Left renal pelvis (tissue), 4 donors: Measurements from ENCODE around the gene CYP26C1. TPM values are rescaled to one million over a fixed set of nuclear protein-coding genes. Genes with fewer than 3 reads are reported as not detected.

Source experiments
- DNase-seq, 4 donors: peaks; one replicate each; pipeline ENCODE4 v3.0.0-alpha.2; 2013; ENCODE audit warnings: low read depth in 4 of 4, low spot score in 3 of 4
- polyA plus RNA-seq, 4 donors: library from polyadenylated mRNA; unstranded; fragments of 120-200 nt; gene quantifications; one replicate each; pipeline ENCODE4 v1.2.1, GENCODE V29; 2013; ENCODE audit not compliant: insufficient read length in 4 of 4

Gene CYP26C1
- polyA plus RNA-seq, 4 donors, result 0.06 TPM; not detected in 2

DNA sequence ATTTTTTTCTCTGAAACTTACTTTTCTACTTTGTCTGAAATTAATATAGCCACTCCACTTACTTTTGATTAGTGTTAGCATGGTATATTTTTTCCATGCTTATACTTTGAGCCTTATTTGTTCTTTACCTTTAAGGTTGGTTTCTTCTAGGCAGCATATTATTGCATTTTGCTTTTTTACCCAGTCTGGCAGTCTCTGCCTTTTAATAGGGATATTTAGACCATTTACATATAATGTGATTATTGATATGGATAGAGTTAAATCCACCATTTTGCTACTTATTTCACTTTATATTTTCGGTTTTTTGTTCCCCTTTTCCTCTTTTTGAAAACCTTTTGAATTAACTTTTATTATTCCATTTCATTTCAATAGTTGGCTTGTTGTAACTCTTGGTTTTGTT, 43.4 kb downstream of the CYP26C1 start:
- no peak for DNase-seq

DNA sequence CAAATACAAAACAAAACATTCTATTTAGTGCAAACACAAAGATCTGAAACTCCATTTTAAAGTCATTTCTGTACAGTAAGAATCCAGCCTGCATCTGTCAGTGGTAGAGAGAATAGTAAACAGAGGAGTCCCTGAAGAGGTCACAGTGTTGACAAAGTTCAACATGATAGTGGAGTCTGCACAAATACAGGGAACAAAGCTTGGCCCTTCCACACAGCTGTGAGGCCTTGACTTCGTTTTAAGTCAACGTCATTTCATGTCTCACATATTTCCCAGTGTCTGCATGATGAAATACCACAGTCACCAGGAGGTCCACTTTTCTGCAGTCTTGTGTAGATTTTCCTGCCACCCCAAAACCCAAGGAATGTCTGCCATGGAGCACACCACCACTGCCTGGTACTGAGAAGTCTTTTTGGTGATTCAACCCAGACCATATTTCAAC, 46.1 kb downstream of the CYP26C1 start:
- DNase-seq, result no peak

DNA sequence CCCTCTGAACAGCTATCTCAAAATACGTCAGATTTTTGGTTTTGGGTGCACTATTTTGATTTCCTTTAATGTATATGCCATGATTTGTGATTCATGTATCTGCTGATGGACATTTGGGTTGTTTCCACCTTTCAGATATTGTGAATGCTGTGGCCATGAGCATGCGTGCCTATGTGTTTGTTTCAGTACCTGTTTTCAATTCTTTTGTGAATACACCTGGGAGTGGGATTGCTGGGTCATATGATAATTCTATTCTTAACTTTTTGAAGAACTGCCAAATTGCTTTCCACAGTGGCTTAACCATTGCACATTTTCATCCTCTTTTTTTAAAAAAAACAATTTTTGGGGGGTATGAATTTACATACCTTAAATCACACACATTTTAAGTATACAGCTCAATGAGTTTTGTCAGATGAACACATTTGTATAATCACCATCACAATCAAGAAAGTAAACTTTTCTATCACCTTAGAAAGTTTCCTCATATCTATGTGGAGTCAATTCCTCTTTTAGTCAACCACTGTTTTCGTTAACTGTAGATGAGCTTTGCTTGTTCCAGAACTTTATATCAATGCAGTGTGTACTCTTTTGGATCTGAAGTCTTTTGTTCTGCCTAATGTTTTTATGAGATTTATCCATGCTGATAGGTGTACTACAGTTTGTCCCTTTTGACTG, 50.0 kb downstream of the CYP26C1 start:
- no peak for DNase-seq

DNA sequence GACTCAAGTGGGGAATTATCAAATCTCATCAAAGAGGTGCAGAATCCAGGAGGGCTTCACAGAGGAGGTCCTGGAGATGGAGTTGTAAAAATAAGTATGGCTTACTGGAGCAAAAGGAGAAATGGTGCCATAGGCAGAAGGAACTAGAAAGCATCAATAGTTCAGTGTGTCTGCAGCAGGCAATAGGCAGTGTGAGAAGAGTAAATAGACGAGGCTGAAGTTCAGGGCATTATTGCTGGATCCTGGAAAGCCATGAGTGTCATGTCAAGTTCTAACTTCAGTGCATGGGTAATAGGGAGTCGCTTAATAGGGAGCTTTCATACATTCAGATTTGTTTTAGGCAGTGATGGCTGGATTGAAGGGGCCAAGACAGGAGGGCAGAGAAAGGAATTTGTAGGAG, 52.4 kb downstream of the CYP26C1 start:
- DNase-seq, result no peak

DNA sequence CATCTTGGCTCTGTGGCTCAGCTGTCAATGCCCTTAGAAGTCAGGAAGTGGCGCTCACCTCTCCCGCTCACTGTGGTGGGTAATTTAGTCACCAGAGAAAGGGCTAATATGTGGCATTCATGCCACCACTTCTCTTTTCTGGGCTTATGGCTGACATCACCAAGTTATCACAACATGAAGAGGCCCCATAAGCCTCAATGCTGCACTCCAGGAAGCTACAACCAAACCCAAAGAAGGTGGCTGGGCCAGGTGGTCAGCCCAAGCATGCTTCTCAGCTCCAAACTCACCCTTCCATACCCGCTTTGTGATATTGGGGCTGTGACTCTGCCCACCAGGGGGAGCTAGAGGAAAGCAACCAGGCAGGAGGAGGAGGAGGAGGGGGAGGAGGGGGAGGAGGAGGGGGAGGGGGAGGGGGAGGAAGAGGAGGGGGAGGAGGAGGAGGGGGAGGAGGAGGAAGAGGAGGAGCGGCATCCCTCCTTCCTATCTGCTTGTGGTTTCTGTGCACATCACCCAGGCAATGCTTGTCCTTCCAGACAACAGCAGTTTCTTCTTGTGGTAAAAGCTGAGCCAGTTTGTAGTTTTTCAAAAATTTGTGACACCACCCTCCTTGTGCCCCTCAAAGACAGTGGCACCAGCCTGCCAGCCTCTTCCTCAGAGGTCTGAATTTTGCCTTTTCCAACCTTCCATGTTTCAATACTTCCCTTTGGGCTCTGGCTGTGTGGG, 55.2 kb downstream of the CYP26C1 start:
- no peak for DNase-seq

Other genes with a start within 250 kb of the CYP26C1 start
- 10 to 100 TPM; 10.9 to 21.9 (median 17.2) TPM for gene EXOC6, start 212.3 kb upstream of the CYP26C1 start, polyA plus RNA-seq
- under 1 TPM in 2 of 4 donors, not detected in 2; 0.14 to 0.37 TPM for gene CYP26A1, start 13.1 kb downstream of the CYP26C1 start, polyA plus RNA-seq